ENCODE results near the gene GLIS1.

GLIS1 gene

GRCh38 chr1:53698384-53698980 is 40.5 kb downstream of the GLIS1 start:
- no peak for DNase-seq
- H3K4me3 Mint-ChIP-seq: no peak overlapping the region
- CTCF ChIA-PET: interaction anchor here (1.5 kb wide), 1 partner anchor 16 kb away, joined by 4 read pairs; no protein-coding TSS in a partner anchor
- no peaks in the 10 kb centered on the region for H3K9me3 Mint-ChIP-seq
- no peaks in the 10 kb centered on the region for H3K36me3 Mint-ChIP-seq
- peaks cover 9% of the 10 kb centered on the region for H3K27me3 Mint-ChIP-seq
- H3K27ac Mint-ChIP-seq: no peak overlapping the region
- peaks cover 3% of the 10 kb centered on the region for H3K4me1 Mint-ChIP-seq

- CTCF ChIA-PET: interaction anchor here (1.5 kb wide), 1 partner anchor 15 kb away, joined by 4 read pairs; no protein-coding TSS in a partner anchor
- no peaks in the 10 kb centered on the region for H3K9me3 Mint-ChIP-seq
- no peak for DNase-seq
Observed at GRCh38 chr1:53697721-53698383, 41.1 kb downstream of the GLIS1 start.

GRCh38 chr1:53696990-53697389 is 42.0 kb downstream of the GLIS1 start:
- no peaks in the 10 kb centered on the region for H3K36me3 Mint-ChIP-seq
- DNase-seq: no peak
- no peaks in the 10 kb centered on the region for H3K9me3 Mint-ChIP-seq
- H3K27me3 Mint-ChIP-seq: peaks cover 19% of the 10 kb centered on the region
- H3K4me3 Mint-ChIP-seq: no peak overlapping the region
- no peak overlapping the region for H3K27ac Mint-ChIP-seq
- peaks cover 3% of the 10 kb centered on the region for H3K4me1 Mint-ChIP-seq
- CTCF ChIA-PET: interaction anchor here (1.5 kb wide), 1 partner anchor 14 kb away, joined by 4 read pairs; no protein-coding TSS in a partner anchor

More at GRCh38 chr1:53697721-53698383, 41.1 kb downstream of the GLIS1 start:
- peaks cover 3% of the 10 kb centered on the region for H3K4me1 Mint-ChIP-seq
- no peaks in the 10 kb centered on the region for H3K36me3 Mint-ChIP-seq
- H3K27ac Mint-ChIP-seq: no peak overlapping the region
- H3K4me3 Mint-ChIP-seq: no peak overlapping the region
- peaks cover 14% of the 10 kb centered on the region for H3K27me3 Mint-ChIP-seq

- no peak for DNase-seq
Observed at GRCh38 chr1:53696571-53696970, 42.4 kb downstream of the GLIS1 start.

GRCh38 chr1:53696051-53696450 is 42.9 kb downstream of the GLIS1 start:
- Mint-ChIP-seq H3K4me3 (no peak overlapping the region), H3K27me3 (peaks cover 19% of the 10 kb centered on the region), H3K36me3 (no peaks in the 10 kb centered on the region), H3K27ac (no peak overlapping the region), H3K9me3 (no peaks in the 10 kb centered on the region), H3K4me1 (peaks cover 3% of the 10 kb centered on the region)
- no peak for DNase-seq
- CTCF ChIA-PET: interaction anchor here (1.5 kb wide), 1 partner anchor 165 kb away, joined by 3 read pairs; no protein-coding TSS in a partner anchor

More at GRCh38 chr1:53696571-53696970, 42.4 kb downstream of the GLIS1 start:
- Mint-ChIP-seq H3K27me3 (peaks cover 19% of the 10 kb centered on the region), H3K4me3 (no peak overlapping the region), H3K9me3 (no peaks in the 10 kb centered on the region), H3K36me3 (no peaks in the 10 kb centered on the region), H3K4me1 (peaks cover 3% of the 10 kb centered on the region), H3K27ac (no peak overlapping the region)
- CTCF ChIA-PET: no interaction called here

- Mint-ChIP-seq H3K4me3 (no peak overlapping the region), H3K36me3 (no peaks in the 10 kb centered on the region), H3K9me3 (no peaks in the 10 kb centered on the region), H3K27ac (no peak overlapping the region), H3K4me1 (peaks cover 3% of the 10 kb centered on the region), H3K27me3 (peaks cover 19% of the 10 kb centered on the region)
- no peak for DNase-seq
- CTCF ChIA-PET: interaction anchor here (0.7 to 1.5 kb wide), 2 partner anchors 66 to 166 kb away, joined by 3 read pairs; no protein-coding TSS in a partner anchor
Observed at GRCh38 chr1:53695116-53695515, 43.8 kb downstream of the GLIS1 start.

- Mint-ChIP-seq H3K27me3 (peaks cover 20% of the 10 kb centered on the region), H3K9me3 (no peaks in the 10 kb centered on the region), H3K27ac (no peak overlapping the region), H3K4me1 (peaks cover 3% of the 10 kb centered on the region), H3K4me3 (no peak overlapping the region), H3K36me3 (no peaks in the 10 kb centered on the region)
- DNase-seq: no peak
- CTCF ChIA-PET: interaction anchor here (0.7 to 1.5 kb wide), 2 partner anchors 67 to 166 kb away, joined by 3 read pairs; no protein-coding TSS in a partner anchor
Observed at GRCh38 chr1:53694718-53695091, 44.3 kb downstream of the GLIS1 start.

GRCh38 chr1:53693773-53694717 is 44.9 kb downstream of the GLIS1 start:
- Mint-ChIP-seq H3K27me3 (peaks cover 27% of the 10 kb centered on the region), H3K4me3 (no peak overlapping the region), H3K36me3 (no peaks in the 10 kb centered on the region), H3K4me1 (peaks cover 3% of the 10 kb centered on the region), H3K9me3 (no peaks in the 10 kb centered on the region), H3K27ac (no peak overlapping the region)
- CTCF ChIA-PET: interaction anchor here (0.7 to 1.5 kb wide), 2 partner anchors 67 to 167 kb away, joined by 3 read pairs; no protein-coding TSS in a partner anchor
- no peak for DNase-seq

- Mint-ChIP-seq H3K9me3 (no peaks in the 10 kb centered on the region), H3K27ac (no peak overlapping the region), H3K4me1 (peaks cover 3% of the 10 kb centered on the region), H3K36me3 (no peaks in the 10 kb centered on the region), H3K27me3 (peaks cover 34% of the 10 kb centered on the region), H3K4me3 (no peak overlapping the region)
- CTCF ChIA-PET: no interaction called here
- DNase-seq: no peak
Observed at GRCh38 chr1:53693339-53693738, 45.6 kb downstream of the GLIS1 start.

GRCh38 chr1:53691326-53691725 is 47.6 kb downstream of the GLIS1 start:
- Mint-ChIP-seq H3K4me3 (no peak overlapping the region), H3K9me3 (no peaks in the 10 kb centered on the region)
- DNase-seq: no peak

GRCh38 chr1:53690411-53690810 is 48.6 kb downstream of the GLIS1 start:
- H3K27me3 Mint-ChIP-seq: peaks cover 50% of the 10 kb centered on the region
- H3K9me3 Mint-ChIP-seq: no peaks in the 10 kb centered on the region
- H3K36me3 Mint-ChIP-seq: no peaks in the 10 kb centered on the region
- CTCF ChIA-PET: no interaction called here
- no peak overlapping the region for H3K4me3 Mint-ChIP-seq
- DNase-seq: no peak
- no peak overlapping the region for H3K27ac Mint-ChIP-seq
- H3K4me1 Mint-ChIP-seq: no peaks in the 10 kb centered on the region

More at GRCh38 chr1:53691326-53691725, 47.6 kb downstream of the GLIS1 start:
- CTCF ChIA-PET: no interaction called here
- Mint-ChIP-seq H3K27me3 (peaks cover 41% of the 10 kb centered on the region), H3K27ac (no peak overlapping the region), H3K36me3 (no peaks in the 10 kb centered on the region), H3K4me1 (no peaks in the 10 kb centered on the region)

- no peak overlapping the region for H3K4me3 Mint-ChIP-seq
- no peaks in the 10 kb centered on the region for H3K9me3 Mint-ChIP-seq
Observed at GRCh38 chr1:53689736-53690326, 49.1 kb downstream of the GLIS1 start.

GRCh38 chr1:53689223-53689622 is 49.7 kb downstream of the GLIS1 start:
- Mint-ChIP-seq H3K27ac (no peak overlapping the region), H3K27me3 (peaks cover 62% of the 10 kb centered on the region), H3K9me3 (no peaks in the 10 kb centered on the region), H3K36me3 (no peaks in the 10 kb centered on the region), H3K4me3 (no peak overlapping the region), H3K4me1 (no peaks in the 10 kb centered on the region)
- DNase-seq: no peak
- CTCF ChIA-PET: no interaction called here

More at GRCh38 chr1:53689736-53690326, 49.1 kb downstream of the GLIS1 start:
- H3K27me3 Mint-ChIP-seq: peaks cover 56% of the 10 kb centered on the region
- H3K27ac Mint-ChIP-seq: no peak overlapping the region
- CTCF ChIA-PET: no interaction called here
- DNase-seq: no peak
- H3K36me3 Mint-ChIP-seq: no peaks in the 10 kb centered on the region
- no peaks in the 10 kb centered on the region for H3K4me1 Mint-ChIP-seq

Data from activated naive CD4-positive, alpha-beta T cell treated with anti-CD3 and anti-CD28 coated beads, Interleukin-2, amount 10 ng/mL, durations not matched to agents 7 days and 5 days (primary cell).